Epithelial cell of esophagus (primary cell): ENCODE data around the gene UBE4A.

Experiments
- DNase-seq: peaks from one replicate; pipeline ENCODE4 v3.0.0; 2010; ENCODE audit warnings: low read depth
- H3K4me3 ChIP-seq: 2 replicates; pipeline ENCODE4 v1.5.1; 2011; ENCODE audit warnings: mild to moderate bottlenecking, low read length, control low read depth
- TF ChIP-seq, protein P1 (sequence below): IDR thresholded peaks from 2 replicates; pipeline ENCODE4 v1.5.1; 2011; ENCODE audit warnings: low read depth, mild to moderate bottlenecking, low read length, control low read depth, inconsistent platforms; ENCODE audit not compliant: insufficient read depth; ENCODE audit errors: missing control alignments

Gene UBE4A

DNA sequence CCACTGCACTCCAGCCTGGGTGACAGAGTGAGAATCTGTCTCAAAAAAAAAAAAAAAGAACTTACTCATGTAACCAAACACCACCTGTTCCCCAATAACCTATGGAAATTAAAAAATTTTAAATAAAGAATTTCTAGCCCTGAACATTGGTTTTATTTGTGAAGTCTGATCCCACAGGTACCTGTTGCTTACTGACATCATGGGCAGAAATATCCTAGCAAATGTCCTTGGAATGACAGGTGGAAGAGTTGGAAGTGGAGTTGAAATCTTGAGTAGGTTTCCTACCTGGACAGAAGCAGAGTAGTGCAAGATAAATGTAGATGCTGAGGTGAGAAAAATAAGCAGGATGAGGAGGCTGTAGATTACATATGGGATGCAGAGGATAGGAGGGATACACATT is 34.1 kb upstream of the UBE4A start:
- no peak overlapping the region for H3K4me3 ChIP-seq
- TF ChIP-seq, protein P1, sequence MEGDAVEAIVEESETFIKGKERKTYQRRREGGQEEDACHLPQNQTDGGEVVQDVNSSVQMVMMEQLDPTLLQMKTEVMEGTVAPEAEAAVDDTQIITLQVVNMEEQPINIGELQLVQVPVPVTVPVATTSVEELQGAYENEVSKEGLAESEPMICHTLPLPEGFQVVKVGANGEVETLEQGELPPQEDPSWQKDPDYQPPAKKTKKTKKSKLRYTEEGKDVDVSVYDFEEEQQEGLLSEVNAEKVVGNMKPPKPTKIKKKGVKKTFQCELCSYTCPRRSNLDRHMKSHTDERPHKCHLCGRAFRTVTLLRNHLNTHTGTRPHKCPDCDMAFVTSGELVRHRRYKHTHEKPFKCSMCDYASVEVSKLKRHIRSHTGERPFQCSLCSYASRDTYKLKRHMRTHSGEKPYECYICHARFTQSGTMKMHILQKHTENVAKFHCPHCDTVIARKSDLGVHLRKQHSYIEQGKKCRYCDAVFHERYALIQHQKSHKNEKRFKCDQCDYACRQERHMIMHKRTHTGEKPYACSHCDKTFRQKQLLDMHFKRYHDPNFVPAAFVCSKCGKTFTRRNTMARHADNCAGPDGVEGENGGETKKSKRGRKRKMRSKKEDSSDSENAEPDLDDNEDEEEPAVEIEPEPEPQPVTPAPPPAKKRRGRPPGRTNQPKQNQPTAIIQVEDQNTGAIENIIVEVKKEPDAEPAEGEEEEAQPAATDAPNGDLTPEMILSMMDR = no peak
- no peak for DNase-seq

DNA sequence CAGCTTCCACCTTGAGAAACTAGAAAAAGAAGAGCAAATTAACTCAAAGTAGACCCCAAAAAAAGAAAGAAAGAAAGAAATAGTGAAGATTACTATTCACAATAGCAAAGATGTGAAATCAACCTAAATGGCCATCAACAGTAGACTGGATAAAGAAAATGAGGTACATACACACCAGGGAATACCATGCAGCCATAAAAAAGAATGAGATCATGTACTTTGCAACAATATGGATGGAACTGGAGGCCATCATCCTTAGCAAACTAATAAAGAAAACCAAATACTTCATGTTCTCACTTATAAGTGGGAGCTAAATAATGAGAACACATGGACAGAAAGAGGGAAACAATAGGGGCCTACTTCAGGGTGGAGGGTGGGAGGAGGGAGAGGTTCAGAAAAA is 30.7 kb upstream of the UBE4A start:
- no peak for DNase-seq
- TF ChIP-seq, protein P1 = no peak
- H3K4me3 ChIP-seq = no peak overlapping the region

DNA sequence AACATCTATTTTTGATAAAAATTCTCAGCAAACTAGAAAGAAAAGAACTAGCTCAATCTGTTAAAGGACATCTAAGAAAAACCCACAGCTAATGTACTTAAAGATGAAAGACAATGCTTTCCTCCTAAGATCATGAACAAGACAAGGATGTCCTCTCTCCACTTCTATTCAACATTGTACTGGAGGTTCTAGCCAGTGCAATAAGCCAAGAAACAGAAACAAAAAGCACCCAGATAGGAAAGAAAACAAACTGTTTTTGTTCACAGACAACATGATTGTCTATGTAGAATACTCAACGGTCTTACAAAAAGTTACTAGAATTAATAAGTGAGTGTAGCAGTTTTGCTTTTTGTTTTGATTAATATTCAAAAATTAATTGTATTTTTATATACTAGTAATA is 24.7 kb upstream of the UBE4A start:
- no peak for DNase-seq
- H3K4me3 ChIP-seq = no peak overlapping the region
- TF ChIP-seq, protein P1 = no peak

DNA sequence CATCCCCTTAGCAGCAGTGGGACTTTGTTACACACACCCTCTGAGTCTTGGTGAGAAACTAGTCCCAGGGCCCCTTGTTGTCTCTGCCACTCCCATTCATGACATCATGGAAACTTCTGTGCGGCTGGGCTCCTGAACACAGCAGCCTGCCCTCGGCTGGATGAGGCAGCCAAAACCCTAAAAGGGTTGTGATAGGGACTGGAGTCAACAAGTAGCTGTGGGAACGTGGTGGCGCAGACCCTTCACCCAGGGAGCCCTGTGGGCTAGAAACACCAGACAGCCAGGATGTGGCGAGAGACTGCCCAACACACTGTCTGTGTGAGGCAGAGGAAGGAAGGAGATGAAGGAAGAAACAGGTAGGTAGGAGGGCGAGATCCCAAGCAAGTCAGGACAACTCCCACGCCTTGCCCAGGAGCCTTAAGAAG is 20.8 kb upstream of the UBE4A start:
- DNase-seq = peak; percentile 46

DNA sequence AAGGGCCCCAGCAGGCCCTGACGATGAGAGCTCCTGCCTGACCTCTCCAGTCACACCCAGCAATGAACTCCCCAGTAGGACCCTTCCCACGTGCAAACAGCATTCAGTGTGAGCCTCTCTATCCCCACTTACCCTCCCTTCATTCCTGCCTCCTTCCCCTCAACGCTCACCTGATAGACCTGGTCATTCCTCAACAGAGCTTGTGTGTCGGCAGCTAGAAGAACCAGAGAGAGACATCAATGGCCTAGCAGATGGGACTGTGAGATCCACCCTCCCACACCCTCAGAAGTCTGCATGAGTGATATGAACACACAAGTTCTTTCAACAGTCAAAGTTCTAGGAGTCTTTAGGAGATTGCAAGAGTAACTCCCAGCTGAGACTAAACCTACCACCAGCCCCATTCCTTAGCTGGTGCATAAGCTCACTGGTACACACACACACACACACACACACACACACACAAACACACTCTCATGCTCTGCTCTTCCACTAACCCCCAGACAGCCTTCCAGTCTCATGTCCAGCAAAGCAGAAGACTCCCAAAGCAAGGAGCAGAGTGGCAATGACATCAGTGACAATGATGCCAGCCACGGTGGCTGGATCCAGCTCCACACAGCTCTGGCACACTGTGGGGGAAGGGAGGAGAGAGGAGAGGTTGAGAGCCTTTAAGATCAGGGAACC is 20.0 kb upstream of the UBE4A start:
- H3K4me3 ChIP-seq = no peak overlapping the region
- TF ChIP-seq, protein P1 = no peak
- no peak for DNase-seq

More for the DNA sequence above, 20.8 kb upstream of the UBE4A start:
- no peak overlapping the region for H3K4me3 ChIP-seq
- TF ChIP-seq, protein P1 = no peak

DNA sequence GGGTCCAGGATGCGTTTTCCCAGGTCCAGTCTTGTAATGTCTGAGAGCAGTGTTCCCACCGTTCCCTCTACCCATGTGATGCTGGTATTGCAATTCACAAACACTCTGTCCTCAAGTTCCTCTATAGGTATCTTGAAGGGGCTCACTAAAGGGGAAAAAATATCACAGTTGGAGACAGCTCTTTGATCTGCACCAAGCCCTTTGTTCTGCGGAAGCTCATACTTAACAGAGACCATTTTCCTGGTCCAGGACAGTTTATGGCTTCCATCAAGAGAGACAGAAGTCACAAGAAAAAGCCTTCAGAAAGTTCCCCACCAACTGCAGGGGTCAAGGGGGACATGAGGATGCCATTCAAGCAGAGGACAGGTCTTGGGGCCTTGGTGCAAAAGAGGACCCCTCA is 19.0 kb upstream of the UBE4A start:
- H3K4me3 ChIP-seq = no peak overlapping the region
- DNase-seq = no peak
- TF ChIP-seq, protein P1 = no peak

DNA sequence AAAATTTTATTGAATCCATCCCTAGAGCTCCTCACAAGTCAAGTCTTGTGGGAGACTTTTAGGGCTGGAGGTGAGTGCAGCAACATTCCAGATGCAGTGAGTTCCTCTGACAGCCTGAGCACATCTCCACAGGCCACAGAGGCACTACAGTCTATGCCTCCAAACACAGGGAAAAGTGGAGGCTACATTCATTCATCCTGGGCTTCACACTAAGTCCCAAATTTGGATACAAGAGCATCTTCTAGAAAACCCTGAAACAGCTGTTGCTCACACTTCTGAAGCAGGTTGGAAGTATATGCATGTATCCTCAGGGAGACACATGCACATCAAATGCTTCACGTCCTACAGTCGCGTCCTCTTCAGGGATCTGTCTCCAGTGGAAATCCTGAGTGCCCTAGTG is 18.1 kb upstream of the UBE4A start:
- DNase-seq = no peak
- no peak overlapping the region for H3K4me3 ChIP-seq
- TF ChIP-seq, protein P1 = no peak
